IMR-90 (cell line): ENCODE data around the gene ATP5F1D. TPM values are rescaled to one million over a fixed set of nuclear protein-coding genes. Genes with fewer than 3 reads are reported as not detected.

ENCODE experiments used
- ATAC-seq: fragments of 200-7000 bp; cut with Tn5 transposase; 2 replicates; pipeline ENCODE4 v1.9.1; 2020; ENCODE audit warnings: low read depth, mild to moderate bottlenecking, moderate library complexity
- BruUV-seq: library from RNA; stranded (reverse); fragments of 400-500 nt; replicated peaks from 2 replicates; lab custom pipeline; 2021; lab: Mats Ljungman, UMichigan
- CTCF ChIA-PET: fragments of 300-600 bp; formaldehyde crosslinking; extraction: SDS; loops from one replicate; lab custom pipeline; 2021; ENCODE audit warnings: antibody characterized with exemption; lab: Yijun Ruan, JAX
- POLR2A ChIA-PET: fragments of 300-600 bp; sonication (Branson Sonifier 250); formaldehyde crosslinking; loops from one replicate; lab custom pipeline; 2022; ENCODE audit warnings: antibody characterized with exemption; ENCODE audit not compliant: unreplicated experiment; lab: Charles Lee
- DNase-seq: peaks from one replicate; pipeline ENCODE4 v3.0.0; 2013
- H2AFZ ChIP-seq: replicated peaks from 2 replicates; pipeline ENCODE3; 2013; ENCODE audit warnings: low read length, mild to moderate bottlenecking; ENCODE audit not compliant: poor library complexity
- H2AK5ac ChIP-seq: 2 replicates; pipeline ENCODE4 v1.6.1; 2013; ENCODE audit warnings: low read depth, low read length, inconsistent platforms
- H2AK9ac ChIP-seq: replicated peaks from 2 replicates; pipeline ENCODE3; 2013; ENCODE audit warnings: mild to moderate bottlenecking, low read depth, low read length, moderate library complexity; ENCODE audit not compliant: poor library complexity
- H2BK120ac ChIP-seq: 2 replicates; pipeline ENCODE4 v1.6.1; 2013; ENCODE audit warnings: low read depth, low read length, inconsistent platforms
- H2BK15ac ChIP-seq: 3 replicates; pipeline ENCODE4 v1.6.1; 2013; ENCODE audit warnings: low read depth, low read length, inconsistent platforms
- H2BK20ac ChIP-seq: 2 replicates; pipeline ENCODE4 v1.6.1; 2013; ENCODE audit warnings: low read depth, mild to moderate bottlenecking, inconsistent platforms, low read length, moderate library complexity
- H2BK5ac ChIP-seq: 2 replicates; pipeline ENCODE4 v1.6.1; 2013; ENCODE audit warnings: mild to moderate bottlenecking, low read depth, low read length, inconsistent platforms; ENCODE audit not compliant: poor library complexity, severe bottlenecking
- H3K14ac ChIP-seq: replicated peaks from 2 replicates; pipeline ENCODE4 v1.6.1; 2013; ENCODE audit warnings: low read depth, low read length, inconsistent platforms
- H3K18ac ChIP-seq: 2 replicates; pipeline ENCODE4 v1.6.1; 2013; ENCODE audit warnings: low read depth, low read length, control low read depth
- H3K23ac ChIP-seq: 2 replicates; pipeline ENCODE4 v1.6.1; 2013; ENCODE audit warnings: low read depth, low read length, inconsistent platforms
- H3K27ac ChIP-seq: 2 replicates; pipeline ENCODE4 v1.5.1; 2013; ENCODE audit warnings: mild to moderate bottlenecking, control low read depth, low read length; ENCODE audit not compliant: insufficient read depth
- H3K27me3 ChIP-seq: 2 replicates; pipeline ENCODE4 v1.6.1; 2013; ENCODE audit warnings: low read length; ENCODE audit not compliant: control insufficient read depth, insufficient read depth
- H3K36me3 ChIP-seq: 2 replicates; pipeline ENCODE4 v1.6.1; 2013; ENCODE audit warnings: low read length, mixed read lengths; ENCODE audit not compliant: control insufficient read depth, insufficient read depth
- H3K4ac ChIP-seq: 2 replicates; pipeline ENCODE4 v1.6.1; 2013; ENCODE audit warnings: low read depth, low read length, inconsistent platforms
- H3K4me1 ChIP-seq: 2 replicates; pipeline ENCODE4 v1.6.1; 2013; ENCODE audit warnings: low read length, mixed read lengths; ENCODE audit not compliant: control insufficient read depth, insufficient read depth
- H3K4me2 ChIP-seq: 2 replicates; pipeline ENCODE4 v1.6.1; 2013; ENCODE audit warnings: low read depth, mild to moderate bottlenecking, control low read depth, low read length, moderate library complexity
- H3K4me3 ChIP-seq: 2 replicates; pipeline ENCODE4 v1.5.1; 2013; ENCODE audit warnings: low read depth, mild to moderate bottlenecking, control low read depth, low read length, moderate library complexity; ENCODE audit not compliant: insufficient read depth
- H3K56ac ChIP-seq: 2 replicates; pipeline ENCODE4 v1.6.1; 2013; ENCODE audit warnings: low read length, inconsistent platforms; ENCODE audit not compliant: insufficient read depth; ENCODE audit errors: extremely low read depth
- H3K79me1 ChIP-seq, 2 experiments: 2 replicates each; pipeline ENCODE4 v1.6.1; 2013; ENCODE audit warnings: low read length in 2 of 2, inconsistent platforms in 1 of 2, low read depth in 1 of 2
- H3K9ac ChIP-seq: 2 replicates; pipeline ENCODE4 v1.6.1; 2013; ENCODE audit warnings: low read depth, low read length, control low read depth
- H3K9me1 ChIP-seq: 2 replicates; pipeline ENCODE4 v1.6.1; 2013; ENCODE audit warnings: low read length, inconsistent platforms; ENCODE audit not compliant: insufficient read depth
- H3K9me3 ChIP-seq: 2 replicates; pipeline ENCODE4 v1.6.1; 2013; ENCODE audit warnings: low read length; ENCODE audit not compliant: control insufficient read depth, insufficient read depth
- H4K20me1 ChIP-seq: 2 replicates; pipeline ENCODE4 v1.6.1; 2013; ENCODE audit warnings: low read length, inconsistent platforms; ENCODE audit not compliant: insufficient read depth
- H4K5ac ChIP-seq: 2 replicates; pipeline ENCODE4 v1.6.1; 2013; ENCODE audit warnings: mild to moderate bottlenecking, low read depth, low read length, control low read depth
- H4K8ac ChIP-seq, 2 experiments: 2 replicates each; pipeline ENCODE4 v1.6.1; 2013; ENCODE audit warnings: low read depth in 2 of 2, low read length in 2 of 2, control low read depth in 1 of 2, inconsistent platforms in 1 of 2
- H4K91ac ChIP-seq: 2 replicates; pipeline ENCODE4 v1.6.1; 2013; ENCODE audit warnings: low read depth, low read length, inconsistent platforms; ENCODE audit not compliant: insufficient read depth
- BHLHE40 ChIP-seq: fragments of 150-350 bp; IDR thresholded peaks from 2 replicates; pipeline ENCODE4 v1.6.1; 2016; ENCODE audit warnings: mild to moderate bottlenecking, low read depth, low read length
- CHD1 ChIP-seq: IDR thresholded peaks from 2 replicates; pipeline ENCODE4 v1.6.1; 2012; ENCODE audit warnings: low read depth, low read length, improper control_type of control experiment
- CTCF ChIP-seq: conservative IDR thresholded peaks from 2 replicates; pipeline ENCODE4 v1.5.1; 2012; ENCODE audit warnings: mild to moderate bottlenecking, low read depth, low read length, improper control_type of control experiment
- ELK1 ChIP-seq: fragments of 150-350 bp; IDR thresholded peaks from 2 replicates; pipeline ENCODE4 v1.6.1; 2016; ENCODE audit warnings: low read depth, mild to moderate bottlenecking, low read length, moderate library complexity, borderline replicate concordance
- FOS ChIP-seq: fragments of 150-350 bp; IDR thresholded peaks from 2 replicates; pipeline ENCODE4 v1.6.1; 2016; ENCODE audit warnings: low read depth, low read length
- MAFK ChIP-seq: IDR thresholded peaks from 2 replicates; pipeline ENCODE4 v1.6.1; 2012; ENCODE audit warnings: low read depth, low read length, improper control_type of control experiment
- MXI1 ChIP-seq: IDR thresholded peaks from 2 replicates; pipeline ENCODE4 v1.6.1; 2012; ENCODE audit warnings: low read depth, mild to moderate bottlenecking, low read length, moderate library complexity, borderline replicate concordance
- NFE2L2 ChIP-seq: fragments of 150-350 bp; IDR thresholded peaks from 2 replicates; pipeline ENCODE4 v1.6.1; 2016; ENCODE audit warnings: low read depth, mild to moderate bottlenecking, low read length
- POLR2A ChIP-seq: IDR thresholded peaks from 2 replicates; pipeline ENCODE4 v1.6.1; 2012; ENCODE audit warnings: mild to moderate bottlenecking, low read depth, low read length
- RAD21 ChIP-seq: IDR thresholded peaks from 2 replicates; pipeline ENCODE4 v1.6.1; 2012; ENCODE audit warnings: low read length, improper control_type of control experiment
- RCOR1 ChIP-seq: IDR thresholded peaks from 2 replicates; pipeline ENCODE4 v1.6.1; 2012; ENCODE audit warnings: mild to moderate bottlenecking, low read length, improper control_type of control experiment; ENCODE audit not compliant: insufficient replicate concordance
- RFX5 ChIP-seq: IDR thresholded peaks from 2 replicates; pipeline ENCODE4 v1.8.0; 2012; ENCODE audit warnings: low read depth, mild to moderate bottlenecking, low read length, moderate library complexity
- SMC3 ChIP-seq: fragments of 150-350 bp; IDR thresholded peaks from 2 replicates; pipeline ENCODE4 v1.6.1; 2016; ENCODE audit warnings: low read depth, mild to moderate bottlenecking, antibody characterized with exemption, low read length, moderate library complexity
- USF2 ChIP-seq: fragments of 150-350 bp; IDR thresholded peaks from 2 replicates; pipeline ENCODE4 v1.6.1; 2017; ENCODE audit warnings: mild to moderate bottlenecking, antibody characterized with exemption, low read length, low read depth
- WGBS, 2 experiments: methylation state at CpG; one replicate each; pipeline versions ENCODE4 v1.1.5 to v1.1.7; 2013; ENCODE audit warnings: missing lambda C conversion rate in 2 of 2; ENCODE audit not compliant: insufficient read length in 1 of 2; ENCODE audit errors: extremely low coverage in 2 of 2; 5-methylcytosine and 5-hydroxymethylcytosine counted together
- dilution Hi-C: fragments of 300-500 bp; cut with HindIII; formaldehyde crosslinking; loops from one replicate; pipeline ENCODE4 v1.14.3; 2018; ENCODE audit warnings: low sequenced_read_pairs; ENCODE audit not compliant: unreplicated experiment
- in situ Hi-C: fragments of 300-500 bp; cut with MboI; formaldehyde crosslinking; loops from 3 replicates; pipeline ENCODE4 v1.14.3; 2019; ENCODE audit warnings: low sequenced_read_pairs, inconsistent platforms, mixed read lengths
- intact Hi-C: fragments of 100-400 bp; cut with micrococcal nuclease; formaldehyde crosslinking; loops from 2 replicates; pipeline ENCODE4 v1.10.0; 2022
- polyA plus RNA-seq, 3 experiments: library from polyadenylated mRNA; depleted of rRNA; stranded (reverse); fragments of >200 nt; gene quantifications; 2 replicates each; pipeline ENCODE4 v1.2.3, GENCODE V29; 2012; ENCODE audit warnings: low replicate concordance in 1 of 3
- total RNA-seq: library from RNA; depleted of rRNA; stranded (reverse); fragments of >200 nt; gene quantifications from 2 replicates; pipeline ENCODE4 v1.2.3, GENCODE V29; 2012

The ATP5F1D gene
- total and polyA plus RNA-seq, 2 of the 4 experiments (the other 2 are of a cell fraction): 7.3 to 140 TPM

GRCh38 chr19:1261798-1262622 lies 20.5 kb downstream of the ATP5F1D start:
- peak; percentile 43 for DNase-seq
- POLR2A ChIA-PET: no interaction called here
- TF ChIP-seq CHD1 (no peak), BHLHE40 (no peak), FOS (no peak), USF2 (no peak), POLR2A (no peak), MXI1 (no peak), NFE2L2 (no peak), CTCF (no peak), SMC3 (no peak), RCOR1 (no peak), RFX5 (no peak), RAD21 (no peak), MAFK (no peak), ELK1 (no peak)

More at GRCh38 chr19:1261798-1262622, 20.5 kb downstream of the ATP5F1D start:
- Histone ChIP-seq H3K27ac (peak overlapping the region; percentile 93), H4K91ac (peak overlapping the region; percentile 96), H2BK5ac (peak overlapping the region; percentile 92), H2BK15ac (peak overlapping the region; percentile 70; the same call in 2 of the 3 replicates), H3K9me1 (peaks cover 11% of the 10 kb centered on the region), H3K79me1 (peaks cover under 1 to 58% of the 10 kb centered on the region in 2 experiments; a peak in 2 of 4 replicates), H3K4me1 (peaks cover 44% of the 10 kb centered on the region), H3K4ac (peak overlapping the region; percentile 97), H3K18ac (peak overlapping the region; percentile 49), H3K9ac (peak overlapping the region; percentile 80), H3K23ac (peak overlapping the region; percentile 98), H3K4me3 (peak overlapping the region; percentile 51), H3K36me3 (peaks cover 18% of the 10 kb centered on the region; the same call in 1 of the 2 replicates), H2BK120ac (peak overlapping the region; percentile 93), H3K9me3 (no peaks in the 10 kb centered on the region), H2AK5ac (peak overlapping the region; percentile 97), H2AK9ac (peak overlapping the region; percentile 99), H3K4me2 (peak overlapping the region; percentile 88), H4K8ac (peak overlapping the region; percentile 76 to 91), H2AFZ (peak overlapping the region; percentile 85), H2BK20ac (peak overlapping the region; percentile 93), H4K5ac (peak overlapping the region; percentile 73), H3K14ac (peak overlapping the region; percentile 82), H3K56ac (peak overlapping the region; percentile 85; the same call in 1 of the 2 replicates), H4K20me1 (peaks cover 38% of the 10 kb centered on the region), H3K27me3 (no peaks in the 10 kb centered on the region)
- intact Hi-C loops: no loop called here
- 31% methylated on average over 11 of the region's 28 CpGs; no CpG with 5 or more reads in 1 of the 2 experiments for WGBS, 2 experiments
- BruUV-seq: no TSS peak
- dilution Hi-C loops: no loop called here
- CTCF ChIA-PET: no interaction called here
- ATAC-seq: no peak
- in situ Hi-C loops: no loop called here
